GM12878 (cell line): ENCODE data around the gene CSAD. TPM values are rescaled to one million over a fixed set of nuclear protein-coding genes. Genes with fewer than 3 reads are reported as not detected.
A peak's percentile ranks its signal among the peaks of the same experiment; 100 is the strongest.

Source experiments
- CBFB ChIP-seq: IDR thresholded peaks from 2 replicates; pipeline ENCODE4 v1.6.1; 2016; ENCODE audit warnings: antibody characterized with exemption, low read depth
- CBX5 ChIP-seq: sonication (generic); IDR thresholded peaks from 2 replicates; pipeline ENCODE4 v1.6.1; 2016; ENCODE audit warnings: low read depth, moderate library complexity, mild to moderate bottlenecking, inconsistent platforms
- CEBPB ChIP-seq, 2 experiments: fragments of 150-350 bp in 1 of 2; IDR thresholded peaks; 2 replicates each; pipeline ENCODE4 v1.6.1; 2012 to 2014; ENCODE audit warnings: low read depth in 2 of 2, low read length in 2 of 2, borderline replicate concordance in 1 of 2, inconsistent platforms in 1 of 2
- CEBPZ ChIP-seq: fragments of 150-350 bp; IDR thresholded peaks from 2 replicates; pipeline ENCODE4 v1.6.1; 2016; ENCODE audit warnings: low read depth, low read length
- CHD2 ChIP-seq: IDR thresholded peaks from 2 replicates; pipeline ENCODE4 v1.6.1; 2011; ENCODE audit warnings: low read depth, low read length, improper control_type of control experiment, borderline replicate concordance
- ETV6 ChIP-seq, 2 experiments: fragments of 450-650 bp in 1 of 2; IDR thresholded peaks in 1 of 2; conservative IDR thresholded peaks in 1 of 2; 2 replicates each; pipeline ENCODE4 v1.6.1; 2014; ENCODE audit warnings: antibody characterized with exemption in 1 of 2, borderline replicate concordance in 1 of 2, low read depth in 1 of 2, mild to moderate bottlenecking in 1 of 2, moderate library complexity in 1 of 2
- EZH2 ChIP-seq: IDR thresholded peaks from 2 replicates; pipeline ENCODE4 v1.6.1; 2012; ENCODE audit warnings: low read depth, mild to moderate bottlenecking, control low read depth, inconsistent platforms, low read length, borderline replicate concordance; ENCODE audit not compliant: control insufficient read depth
- FOXK2 ChIP-seq: fragments of 450-650 bp; IDR thresholded peaks from 2 replicates; pipeline ENCODE4 v1.6.1; 2017; ENCODE audit warnings: mild to moderate bottlenecking, moderate library complexity
- HCFC1 ChIP-seq: fragments of 150-350 bp; IDR thresholded peaks from 2 replicates; pipeline ENCODE4 v1.6.1; 2014; ENCODE audit warnings: low read length
- JUND ChIP-seq: IDR thresholded peaks from 2 replicates; pipeline ENCODE4 v1.6.1; 2012; ENCODE audit warnings: low read depth, mild to moderate bottlenecking, low read length, improper control_type of control experiment, moderate library complexity
- NFIC ChIP-seq: IDR thresholded peaks from 2 replicates; pipeline ENCODE4 v1.6.1; 2012; ENCODE audit warnings: low read depth, mild to moderate bottlenecking, inconsistent platforms, low read length, moderate library complexity
- NR2C2 ChIP-seq: IDR thresholded peaks from 2 replicates; pipeline ENCODE4 v1.6.1; 2011; ENCODE audit warnings: borderline replicate concordance, low read depth; ENCODE audit not compliant: control insufficient read depth, insufficient read length
- PML ChIP-seq: IDR thresholded peaks from 2 replicates; pipeline ENCODE4 v1.6.1; 2012; ENCODE audit warnings: low read length, inconsistent platforms
- POLR2A ChIP-seq: IDR thresholded peaks from 2 replicates; pipeline ENCODE4 v1.6.1; 2011; ENCODE audit warnings: low read depth, mild to moderate bottlenecking, low read length
- RAD51 ChIP-seq: fragments of 450-650 bp; IDR thresholded peaks from 2 replicates; pipeline ENCODE4 v1.6.1; 2016; ENCODE audit warnings: moderate library complexity, mild to moderate bottlenecking, inconsistent platforms
- SMAD5 ChIP-seq: IDR thresholded peaks from 2 replicates; pipeline ENCODE4 v1.6.1; 2016; ENCODE audit warnings: antibody characterized with exemption, low read depth
- SMC3 ChIP-seq: IDR thresholded peaks from 2 replicates; pipeline ENCODE4 v1.6.1; 2011; ENCODE audit warnings: low read length, improper control_type of control experiment, borderline replicate concordance
- SPI1 ChIP-seq: IDR thresholded peaks from 2 replicates; pipeline ENCODE4 v1.6.1; 2011; ENCODE audit warnings: low read depth, mild to moderate bottlenecking, low read length, moderate library complexity, borderline replicate concordance; ENCODE audit not compliant: insufficient read depth
- SREBF2 ChIP-seq: IDR thresholded peaks from 2 replicates; pipeline ENCODE4 v1.6.1; 2012; ENCODE audit warnings: mild to moderate bottlenecking, low read length
- TARDBP ChIP-seq: IDR thresholded peaks from 2 replicates; pipeline ENCODE4 v1.6.1; 2016; ENCODE audit warnings: borderline replicate concordance
- TCF7 ChIP-seq: IDR thresholded peaks from 2 replicates; pipeline ENCODE4 v1.6.1; 2014; ENCODE audit warnings: antibody characterized with exemption, borderline replicate concordance
- ZNF217 ChIP-seq: fragments of 450-650 bp; IDR thresholded peaks from 2 replicates; pipeline ENCODE4 v1.6.1; 2017; ENCODE audit warnings: antibody characterized with exemption, mild to moderate bottlenecking
- polyA plus RNA-seq, 11 experiments: library from polyadenylated mRNA; depleted of rRNA in 4 of 11; unstranded in 6 of 11; stranded (reverse) in 5 of 11; fragments of >200 nt; fragmentation: Nextera tagmentation in 4 of 11; fragmentation: Illumina TruSeq in 1 of 11; extraction: Ambion mirVana in 4 of 11; extraction: Trizol in 1 of 11; gene quantifications; 1 replicate in 1 of 11; 2 replicates in 10 of 11; pipeline versions ENCODE4 v1.2.1 to v1.2.3, GENCODE V29; 2011 to 2016; ENCODE audit warnings: inconsistent platforms in 2 of 11, missing spikeins in 2 of 11, low read depth in 1 of 11
- total RNA-seq, 4 experiments: library from RNA; depleted of rRNA in 3 of 4; stranded (reverse); fragments of >200 nt in 3 of 4; fragmentation: Illumina TruSeq in 1 of 4; extraction: Trizol in 1 of 4; gene quantifications; 2 replicates each; pipeline versions ENCODE4 v1.2.1 to v1.2.3, GENCODE V29; 2013 to 2021
- TF ChIP-seq, protein P1 (sequence below): fragments of 450-650 bp; IDR thresholded peaks from 2 replicates; pipeline ENCODE4 v1.6.1; 2017; ENCODE audit warnings: mild to moderate bottlenecking, low read depth, inconsistent platforms; ENCODE audit not compliant: poor library complexity, severe bottlenecking
- TF ChIP-seq, protein P2 (sequence below): fragments of 450-650 bp; conservative IDR thresholded peaks from 2 replicates; pipeline ENCODE4 v1.6.1; 2017; ENCODE audit warnings: mild to moderate bottlenecking, moderate library complexity

CSAD gene
- total and polyA plus RNA-seq, 10 of the 15 experiments (the other 5 are each of a cell fraction or from before 2014, with no cell fraction given), result 1.1 to 20.4 (median 6.2) TPM

GRCh38 chr12:53213348-53213747 is 32.6 kb upstream of the CSAD start (continued):
- TF ChIP-seq JUND (no peak), SREBF2 (no peak), SMC3 (peak; percentile 96), CEBPZ (no peak), TARDBP (no peak), FOXK2 (no peak), SMAD5 (no peak), PML (no peak), NR2C2 (no peak), HCFC1 (no peak), SPI1 (no peak), CEBPB (IDR thresholded peaks at IDR 0.05; ENCODE audit: borderline replicate concordance in 1 of 2, low read depth in 2 of 2, low read length in 2 of 2) (no peak), RAD51 (no peak), CBX5 (no peak), POLR2A (no peak), TCF7 (no peak), ZNF217 (no peak), NFIC (no peak), CHD2 (no peak), ETV6 (conservative IDR thresholded peaks at IDR 0.05 in 1 of 2, IDR thresholded peaks at IDR 0.05 in 1 of 2; ENCODE audit: borderline replicate concordance in 1 of 2, low read depth in 1 of 2) (no peak), CBFB (no peak), EZH2 (no peak)
- TF ChIP-seq, protein P1, sequence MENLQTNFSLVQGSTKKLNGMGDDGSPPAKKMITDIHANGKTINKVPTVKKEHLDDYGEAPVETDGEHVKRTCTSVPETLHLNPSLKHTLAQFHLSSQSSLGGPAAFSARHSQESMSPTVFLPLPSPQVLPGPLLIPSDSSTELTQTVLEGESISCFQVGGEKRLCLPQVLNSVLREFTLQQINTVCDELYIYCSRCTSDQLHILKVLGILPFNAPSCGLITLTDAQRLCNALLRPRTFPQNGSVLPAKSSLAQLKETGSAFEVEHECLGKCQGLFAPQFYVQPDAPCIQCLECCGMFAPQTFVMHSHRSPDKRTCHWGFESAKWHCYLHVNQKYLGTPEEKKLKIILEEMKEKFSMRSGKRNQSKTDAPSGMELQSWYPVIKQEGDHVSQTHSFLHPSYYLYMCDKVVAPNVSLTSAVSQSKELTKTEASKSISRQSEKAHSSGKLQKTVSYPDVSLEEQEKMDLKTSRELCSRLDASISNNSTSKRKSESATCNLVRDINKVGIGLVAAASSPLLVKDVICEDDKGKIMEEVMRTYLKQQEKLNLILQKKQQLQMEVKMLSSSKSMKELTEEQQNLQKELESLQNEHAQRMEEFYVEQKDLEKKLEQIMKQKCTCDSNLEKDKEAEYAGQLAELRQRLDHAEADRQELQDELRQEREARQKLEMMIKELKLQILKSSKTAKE, result no peak
- TF ChIP-seq, protein P2, sequence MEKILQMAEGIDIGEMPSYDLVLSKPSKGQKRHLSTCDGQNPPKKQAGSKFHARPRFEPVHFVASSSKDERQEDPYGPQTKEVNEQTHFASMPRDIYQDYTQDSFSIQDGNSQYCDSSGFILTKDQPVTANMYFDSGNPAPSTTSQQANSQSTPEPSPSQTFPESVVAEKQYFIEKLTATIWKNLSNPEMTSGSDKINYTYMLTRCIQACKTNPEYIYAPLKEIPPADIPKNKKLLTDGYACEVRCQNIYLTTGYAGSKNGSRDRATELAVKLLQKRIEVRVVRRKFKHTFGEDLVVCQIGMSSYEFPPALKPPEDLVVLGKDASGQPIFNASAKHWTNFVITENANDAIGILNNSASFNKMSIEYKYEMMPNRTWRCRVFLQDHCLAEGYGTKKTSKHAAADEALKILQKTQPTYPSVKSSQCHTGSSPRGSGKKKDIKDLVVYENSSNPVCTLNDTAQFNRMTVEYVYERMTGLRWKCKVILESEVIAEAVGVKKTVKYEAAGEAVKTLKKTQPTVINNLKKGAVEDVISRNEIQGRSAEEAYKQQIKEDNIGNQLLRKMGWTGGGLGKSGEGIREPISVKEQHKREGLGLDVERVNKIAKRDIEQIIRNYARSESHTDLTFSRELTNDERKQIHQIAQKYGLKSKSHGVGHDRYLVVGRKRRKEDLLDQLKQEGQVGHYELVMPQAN, result no peak
